Fibroblast of lung (primary cell): Measurements from ENCODE around the gene FBL.

Experiments used
- EZH2 ChIP-seq: IDR thresholded peaks from 2 replicates; pipeline ENCODE4 v1.5.1; 2012; ENCODE audit warnings: low read length, control low read depth, mild to moderate bottlenecking; ENCODE audit errors: missing control alignments
- TF ChIP-seq, protein P1 (sequence below), 2 donors: IDR thresholded peaks in 1 of 2; conservative IDR thresholded peaks in 1 of 2; 1 replicate in 1 of 2; 2 replicates in 1 of 2; pipeline ENCODE4 v1.5.1; 2011 to 2012; ENCODE audit warnings: low read length in 2 of 2, control low read depth in 1 of 2, inconsistent platforms in 1 of 2, low read depth in 1 of 2, mild to moderate bottlenecking in 1 of 2

DNA sequence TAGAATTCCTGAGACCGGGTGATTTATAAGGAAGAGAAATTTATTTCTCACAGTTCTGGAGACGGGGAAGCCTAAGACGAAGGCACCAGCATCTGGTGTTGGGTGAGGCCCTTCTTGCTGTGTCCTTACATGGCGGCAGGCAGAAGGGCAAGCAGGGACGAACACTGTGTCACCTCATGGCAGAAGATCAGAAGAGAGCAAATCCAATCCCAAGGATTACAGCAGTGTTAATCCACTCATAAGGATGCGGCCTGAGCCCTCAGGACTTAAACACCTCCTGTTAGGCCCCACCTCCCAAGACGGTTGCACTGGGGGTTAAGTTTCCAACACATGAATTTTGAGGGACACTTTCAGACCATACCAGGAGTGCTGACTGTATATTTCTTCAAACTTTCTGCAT, 6.7 kb upstream of the FBL start:
- TF ChIP-seq, protein P1, sequence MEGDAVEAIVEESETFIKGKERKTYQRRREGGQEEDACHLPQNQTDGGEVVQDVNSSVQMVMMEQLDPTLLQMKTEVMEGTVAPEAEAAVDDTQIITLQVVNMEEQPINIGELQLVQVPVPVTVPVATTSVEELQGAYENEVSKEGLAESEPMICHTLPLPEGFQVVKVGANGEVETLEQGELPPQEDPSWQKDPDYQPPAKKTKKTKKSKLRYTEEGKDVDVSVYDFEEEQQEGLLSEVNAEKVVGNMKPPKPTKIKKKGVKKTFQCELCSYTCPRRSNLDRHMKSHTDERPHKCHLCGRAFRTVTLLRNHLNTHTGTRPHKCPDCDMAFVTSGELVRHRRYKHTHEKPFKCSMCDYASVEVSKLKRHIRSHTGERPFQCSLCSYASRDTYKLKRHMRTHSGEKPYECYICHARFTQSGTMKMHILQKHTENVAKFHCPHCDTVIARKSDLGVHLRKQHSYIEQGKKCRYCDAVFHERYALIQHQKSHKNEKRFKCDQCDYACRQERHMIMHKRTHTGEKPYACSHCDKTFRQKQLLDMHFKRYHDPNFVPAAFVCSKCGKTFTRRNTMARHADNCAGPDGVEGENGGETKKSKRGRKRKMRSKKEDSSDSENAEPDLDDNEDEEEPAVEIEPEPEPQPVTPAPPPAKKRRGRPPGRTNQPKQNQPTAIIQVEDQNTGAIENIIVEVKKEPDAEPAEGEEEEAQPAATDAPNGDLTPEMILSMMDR (conservative IDR thresholded peaks at IDR 0.05 in 1 of 2, IDR thresholded peaks at IDR 0.05 in 1 of 2; ENCODE audit: low read depth in 1 of 2, low read length in 2 of 2) = no peak
- TF ChIP-seq EZH2 = no peak
